Measurements from ENCODE around the gene DHX36. TPM values are rescaled to one million over a fixed set of nuclear protein-coding genes. Genes with fewer than 3 reads are reported as not detected.

The DHX36 gene
- total and polyA plus RNA-seq, 2 of the 4 experiments (the other 2 are of a cell fraction) = 27.1 to 30.2 TPM

DNA sequence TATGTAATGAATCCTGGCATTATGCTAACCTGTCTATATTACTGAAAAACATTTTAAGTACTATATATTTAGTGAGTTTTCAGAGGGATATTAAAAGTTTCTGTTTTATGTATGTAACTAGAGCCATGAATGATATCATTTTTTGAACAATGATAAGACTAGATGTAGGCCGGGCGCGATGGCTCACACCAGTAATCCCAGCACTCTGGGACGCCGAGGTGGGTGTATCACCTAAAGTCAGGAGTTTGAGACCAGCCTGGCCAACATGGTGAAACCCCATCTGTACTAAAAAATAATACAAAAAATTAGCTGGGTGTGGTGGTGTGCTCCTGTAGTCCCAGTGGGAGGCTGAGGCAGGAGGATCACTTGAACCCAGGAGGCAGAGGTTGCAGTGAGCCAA, 34.1 kb downstream of the DHX36 start:
- ChIA-PET POLR2A (ENCODE audit: unreplicated experiment) (no interaction called here), CTCF (interaction anchor here (0.6 kb wide), 1 partner anchor 37 kb away, joined by 10 read pairs; no protein-coding TSS in a partner anchor)
- Histone ChIP-seq H3K9me3 (ENCODE audit: control insufficient read depth, insufficient read depth, low read length) (no peaks in the 10 kb centered on the region), H2BK20ac (ENCODE audit: low read depth, low read length) (no peak overlapping the region), H2AK5ac (ENCODE audit: low read depth, low read length) (no peak overlapping the region), H3K9ac (ENCODE audit: low read depth, low read length) (no peak overlapping the region), H3K23ac (ENCODE audit: low read depth, low read length) (no peak overlapping the region), H2AK9ac (replicated peaks; ENCODE audit: low read depth, low read length, poor library complexity) (no peak overlapping the region), H4K8ac (ENCODE audit: low read depth in 2 of 2, low read length in 2 of 2) (no peak overlapping the region), H3K9me1 (ENCODE audit: insufficient read depth, low read length) (no peaks in the 10 kb centered on the region), H3K4me2 (ENCODE audit: low read depth, low read length) (no peak overlapping the region), H3K14ac (replicated peaks; ENCODE audit: low read depth, low read length) (no peak overlapping the region), H2AFZ (replicated peaks; ENCODE audit: low read length, poor library complexity) (no peak overlapping the region), H3K36me3 (ENCODE audit: control insufficient read depth, insufficient read depth, low read length) (peaks cover 17% of the 10 kb centered on the region), H2BK5ac (ENCODE audit: low read depth, low read length, poor library complexity, severe bottlenecking) (no peak overlapping the region), H3K4me3 (ENCODE audit: insufficient read depth, low read depth, low read length) (no peak overlapping the region), H2BK15ac (ENCODE audit: low read depth, low read length) (no peak overlapping the region), H3K4ac (ENCODE audit: low read depth, low read length) (no peak overlapping the region), H4K5ac (ENCODE audit: low read depth, low read length) (no peak overlapping the region), H4K20me1 (ENCODE audit: insufficient read depth, low read length) (no peaks in the 10 kb centered on the region), H4K91ac (ENCODE audit: insufficient read depth, low read depth, low read length) (no peak overlapping the region), H3K79me1 (ENCODE audit: low read depth in 1 of 2, low read length in 2 of 2) (no peaks in the 10 kb centered on the region; a peak in 1 of 4 replicates), H2BK120ac (ENCODE audit: low read depth, low read length) (no peak overlapping the region), H3K27me3 (ENCODE audit: control insufficient read depth, insufficient read depth, low read length) (no peaks in the 10 kb centered on the region), H3K56ac (ENCODE audit: extremely low read depth, insufficient read depth, low read length) (no peak overlapping the region), H3K27ac (ENCODE audit: insufficient read depth, low read length) (no peak overlapping the region), H3K18ac (ENCODE audit: low read depth, low read length) (no peak overlapping the region), H3K4me1 (ENCODE audit: control insufficient read depth, insufficient read depth, low read length) (no peaks in the 10 kb centered on the region)
- no CpG with 5 or more reads among the region's 5 CpGs for WGBS, 2 experiments (ENCODE audit: extremely low coverage in 2 of 2, insufficient read length in 1 of 2)
- in situ Hi-C loops (cut with MboI; ENCODE audit: low sequenced_read_pairs) = no loop called here
- dilution Hi-C loops (cut with HindIII; ENCODE audit: low sequenced_read_pairs, unreplicated experiment) = no loop called here
- no peak for ATAC-seq (ENCODE audit: low read depth)
- TF ChIP-seq, protein P1, sequence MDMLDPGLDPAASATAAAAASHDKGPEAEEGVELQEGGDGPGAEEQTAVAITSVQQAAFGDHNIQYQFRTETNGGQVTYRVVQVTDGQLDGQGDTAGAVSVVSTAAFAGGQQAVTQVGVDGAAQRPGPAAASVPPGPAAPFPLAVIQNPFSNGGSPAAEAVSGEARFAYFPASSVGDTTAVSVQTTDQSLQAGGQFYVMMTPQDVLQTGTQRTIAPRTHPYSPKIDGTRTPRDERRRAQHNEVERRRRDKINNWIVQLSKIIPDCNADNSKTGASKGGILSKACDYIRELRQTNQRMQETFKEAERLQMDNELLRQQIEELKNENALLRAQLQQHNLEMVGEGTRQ (IDR thresholded peaks at IDR 0.05; ENCODE audit: low read depth, low read length) = no peak
- TF ChIP-seq, protein P2, sequence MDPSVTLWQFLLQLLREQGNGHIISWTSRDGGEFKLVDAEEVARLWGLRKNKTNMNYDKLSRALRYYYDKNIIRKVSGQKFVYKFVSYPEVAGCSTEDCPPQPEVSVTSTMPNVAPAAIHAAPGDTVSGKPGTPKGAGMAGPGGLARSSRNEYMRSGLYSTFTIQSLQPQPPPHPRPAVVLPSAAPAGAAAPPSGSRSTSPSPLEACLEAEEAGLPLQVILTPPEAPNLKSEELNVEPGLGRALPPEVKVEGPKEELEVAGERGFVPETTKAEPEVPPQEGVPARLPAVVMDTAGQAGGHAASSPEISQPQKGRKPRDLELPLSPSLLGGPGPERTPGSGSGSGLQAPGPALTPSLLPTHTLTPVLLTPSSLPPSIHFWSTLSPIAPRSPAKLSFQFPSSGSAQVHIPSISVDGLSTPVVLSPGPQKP (IDR thresholded peaks at IDR 0.05; ENCODE audit: borderline replicate concordance, low read depth, low read length) = no peak
- TF ChIP-seq NFE2L2 (IDR thresholded peaks at IDR 0.05; ENCODE audit: low read depth, low read length) = no peak
- TF ChIP-seq SMC3 (IDR thresholded peaks at IDR 0.05; ENCODE audit: low read depth, low read length) = no peak
- no peak for TF ChIP-seq RCOR1 (IDR thresholded peaks at IDR 0.05; ENCODE audit: insufficient replicate concordance, low read length)
- TF ChIP-seq MAFK (IDR thresholded peaks at IDR 0.05; ENCODE audit: low read depth, low read length) = no peak
- no peak for DNase-seq
- no TSS peak for BruUV-seq (replicated peaks)
- intact Hi-C loops (cut with micrococcal nuclease) = no loop called here

Data from IMR-90 (cell line).